ENCODE measurements around the gene EXT2.

Gene EXT2

DNA sequence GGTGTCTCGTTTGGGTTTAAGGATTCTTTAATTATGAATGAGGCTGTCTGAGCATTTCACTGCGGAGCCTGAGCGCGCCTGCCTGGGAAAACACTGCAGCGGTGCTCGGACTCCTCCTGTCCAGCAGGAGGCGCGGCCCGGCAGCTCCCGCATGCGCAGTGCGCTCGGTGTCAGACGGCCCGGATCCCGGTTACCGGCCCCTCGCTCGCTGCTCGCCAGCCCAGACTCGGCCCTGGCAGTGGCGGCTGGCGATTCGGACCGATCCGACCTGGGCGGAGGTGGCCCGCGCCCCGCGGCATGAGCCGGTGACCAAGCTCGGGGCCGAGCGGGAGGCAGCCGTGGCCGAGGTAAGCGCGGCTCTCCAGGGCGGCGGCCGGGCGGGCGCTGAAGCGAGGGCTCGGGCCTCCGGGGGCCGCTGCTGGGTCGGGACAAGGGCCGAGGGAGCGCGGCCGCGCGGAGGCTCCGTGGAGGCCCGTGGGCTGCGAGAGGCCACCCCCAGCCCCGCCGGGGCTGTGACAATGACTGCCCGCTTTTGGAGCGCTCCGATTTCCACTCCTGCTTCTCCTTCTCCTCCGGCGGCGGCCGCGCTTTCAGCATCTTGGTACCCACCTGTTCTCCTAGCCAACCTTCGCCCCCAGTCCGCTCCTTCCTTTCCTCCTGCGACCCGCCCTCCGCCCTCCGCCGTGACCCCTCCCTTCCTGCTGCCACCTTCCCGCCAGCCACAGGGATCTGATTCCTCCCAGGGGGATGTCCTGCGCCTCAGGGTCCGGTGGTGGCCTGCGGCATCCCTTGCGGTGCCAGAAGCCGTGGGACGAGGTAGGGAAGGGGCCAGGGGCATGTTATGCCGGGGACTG lies at the start of gene EXT2:
TSS of gene EXT2 (plus strand) at position 173 of the 854 bp plus-strand sequence. CDS start 12,035 bp downstream, outside the sequence.
- Histone ChIP-seq H3K27me3 (ENCODE audit: control insufficient read depth, insufficient read depth, low read length) (no peaks in the 10 kb centered on the region), H3K9me3 (ENCODE audit: control insufficient read depth, insufficient read depth, low read length) (no peaks in the 10 kb centered on the region), H3K36me3 (ENCODE audit: control insufficient read depth, insufficient read depth, low read length) (no peaks in the 10 kb centered on the region), H3K4me1 (ENCODE audit: control insufficient read depth, insufficient read depth, low read length) (no peaks in the 10 kb centered on the region), H3K9ac (ENCODE audit: low read depth, low read length) (no peak within 1 kb of the TSS), H3K4me3 (ENCODE audit: low read depth, low read length) (peak within 1 kb of the TSS; percentile 72)

DNA sequence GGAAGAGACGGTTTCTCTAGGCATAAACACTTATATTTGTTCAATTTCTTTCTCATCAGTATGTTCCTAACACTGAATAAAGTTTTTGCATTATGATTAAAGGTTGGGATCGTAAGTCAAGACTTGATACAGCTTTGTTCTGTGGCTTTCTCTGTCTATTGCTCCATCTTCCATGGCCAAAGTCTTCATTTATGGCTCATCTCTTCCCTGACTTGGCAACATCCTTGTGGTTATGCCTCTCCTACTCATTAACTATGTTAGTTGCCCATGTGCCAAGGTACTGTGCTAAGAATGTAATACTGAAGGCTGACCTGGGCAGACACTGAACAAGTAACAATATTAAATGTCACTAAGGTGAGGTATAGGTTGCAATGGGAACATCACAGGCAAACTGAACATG lies 49.3 kb upstream of the EXT2 start:
- Histone ChIP-seq H3K27me3 (ENCODE audit: control insufficient read depth, insufficient read depth, low read length) (peaks cover 4% of the 10 kb centered on the region), H3K9ac (ENCODE audit: low read depth, low read length) (no peak overlapping the region)

GRCh38 chr11:44047298-44047697 lies 48.2 kb upstream of the EXT2 start:
- Histone ChIP-seq H3K36me3 (ENCODE audit: control insufficient read depth, insufficient read depth, low read length) (no peaks in the 10 kb centered on the region), H3K9ac (ENCODE audit: low read depth, low read length) (no peak overlapping the region)

More for the DNA sequence above, 49.3 kb upstream of the EXT2 start:
- no peaks in the 10 kb centered on the region for H3K9me3 ChIP-seq (ENCODE audit: control insufficient read depth, insufficient read depth, low read length)
- H3K4me1 ChIP-seq (ENCODE audit: control insufficient read depth, insufficient read depth, low read length), result no peaks in the 10 kb centered on the region
- no peak overlapping the region for H3K4me3 ChIP-seq (ENCODE audit: low read depth, low read length)
- H3K36me3 ChIP-seq (ENCODE audit: control insufficient read depth, insufficient read depth, low read length), result no peaks in the 10 kb centered on the region

DNA sequence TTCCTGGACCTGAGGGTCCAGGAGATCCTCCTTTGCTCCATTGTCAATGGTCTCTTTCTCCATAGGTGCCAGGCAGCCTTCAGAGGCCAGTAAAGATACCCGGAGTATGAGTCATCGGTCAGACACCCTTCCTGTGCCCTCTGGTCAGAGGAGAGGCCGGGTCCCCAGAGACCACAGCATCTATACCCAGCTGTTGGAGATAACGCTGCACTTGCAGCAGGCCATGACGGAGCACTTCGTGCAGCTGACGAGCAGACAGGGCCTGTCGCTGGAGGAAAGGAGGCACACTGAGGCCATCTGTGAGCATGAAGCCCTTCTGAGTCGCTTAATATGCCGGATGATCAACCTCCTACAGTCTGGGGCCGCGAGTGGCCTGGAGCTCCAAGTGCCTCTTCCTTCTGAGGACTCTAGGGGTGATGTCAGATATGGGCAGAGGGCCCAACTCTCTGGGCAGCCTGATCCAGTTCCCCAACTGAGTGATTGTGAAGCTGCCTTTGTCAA lies 47.5 kb upstream of the EXT2 start, which contains the start of gene ACCSL:
TSS of gene ACCSL (plus strand) at position 51 of the 501 bp plus-strand sequence. CDS start at position 107, 56 bp downstream.
- Histone ChIP-seq H3K27me3 (ENCODE audit: control insufficient read depth, insufficient read depth, low read length) (peaks cover 4% of the 10 kb centered on the region), H3K9ac (ENCODE audit: low read depth, low read length) (no peak within 1 kb of the TSS), H3K9me3 (ENCODE audit: control insufficient read depth, insufficient read depth, low read length) (no peaks in the 10 kb centered on the region), H3K36me3 (ENCODE audit: control insufficient read depth, insufficient read depth, low read length) (no peaks in the 10 kb centered on the region), H3K4me1 (ENCODE audit: control insufficient read depth, insufficient read depth, low read length) (no peaks in the 10 kb centered on the region), H3K4me3 (ENCODE audit: low read depth, low read length) (no peak within 1 kb of the TSS)

More at GRCh38 chr11:44047298-44047697, 48.2 kb upstream of the EXT2 start:
- peaks cover 4% of the 10 kb centered on the region for H3K27me3 ChIP-seq (ENCODE audit: control insufficient read depth, insufficient read depth, low read length)
- H3K4me1 ChIP-seq (ENCODE audit: control insufficient read depth, insufficient read depth, low read length), result no peaks in the 10 kb centered on the region
- no peaks in the 10 kb centered on the region for H3K9me3 ChIP-seq (ENCODE audit: control insufficient read depth, insufficient read depth, low read length)
- no peak overlapping the region for H3K4me3 ChIP-seq (ENCODE audit: low read depth, low read length)

DNA sequence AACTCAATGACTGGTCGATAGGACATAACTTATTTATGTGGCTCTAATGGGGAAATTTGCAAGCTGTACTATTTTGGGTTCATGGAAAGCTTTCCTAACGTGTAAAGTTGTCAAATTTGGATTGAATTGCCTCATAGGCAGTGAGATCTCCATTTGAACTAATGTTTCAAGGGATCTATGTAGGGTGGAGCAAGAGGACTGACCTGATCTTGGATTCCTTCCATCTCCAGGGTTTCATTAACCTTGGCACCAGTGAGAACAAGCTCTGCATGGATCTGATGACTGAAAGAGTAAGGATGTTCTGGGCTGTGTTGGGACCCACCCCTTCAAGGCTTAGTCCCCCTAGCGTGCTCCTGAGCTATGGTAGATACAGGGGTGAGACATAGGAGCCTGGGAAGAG lies 45.6 kb upstream of the EXT2 start:
- Histone ChIP-seq H3K9me3 (ENCODE audit: control insufficient read depth, insufficient read depth, low read length) (no peaks in the 10 kb centered on the region), H3K27me3 (ENCODE audit: control insufficient read depth, insufficient read depth, low read length) (no peaks in the 10 kb centered on the region), H3K36me3 (ENCODE audit: control insufficient read depth, insufficient read depth, low read length) (no peaks in the 10 kb centered on the region), H3K4me1 (ENCODE audit: control insufficient read depth, insufficient read depth, low read length) (no peaks in the 10 kb centered on the region), H3K9ac (ENCODE audit: low read depth, low read length) (no peak overlapping the region), H3K4me3 (ENCODE audit: low read depth, low read length) (no peak overlapping the region)

GRCh38 chr11:44051171-44051570 lies 44.3 kb upstream of the EXT2 start:
- Histone ChIP-seq H3K9me3 (ENCODE audit: control insufficient read depth, insufficient read depth, low read length) (no peaks in the 10 kb centered on the region), H3K36me3 (ENCODE audit: control insufficient read depth, insufficient read depth, low read length) (no peaks in the 10 kb centered on the region), H3K4me1 (ENCODE audit: control insufficient read depth, insufficient read depth, low read length) (no peaks in the 10 kb centered on the region), H3K4me3 (ENCODE audit: low read depth, low read length) (no peak overlapping the region), H3K27me3 (ENCODE audit: control insufficient read depth, insufficient read depth, low read length) (peaks cover 4% of the 10 kb centered on the region), H3K9ac (ENCODE audit: low read depth, low read length) (no peak overlapping the region)

- Histone ChIP-seq H3K27me3 (ENCODE audit: control insufficient read depth, insufficient read depth, low read length) (peaks cover 4% of the 10 kb centered on the region), H3K4me1 (ENCODE audit: control insufficient read depth, insufficient read depth, low read length) (no peaks in the 10 kb centered on the region), H3K9me3 (ENCODE audit: control insufficient read depth, insufficient read depth, low read length) (no peaks in the 10 kb centered on the region), H3K36me3 (ENCODE audit: control insufficient read depth, insufficient read depth, low read length) (no peaks in the 10 kb centered on the region), H3K9ac (ENCODE audit: low read depth, low read length) (no peak overlapping the region), H3K4me3 (ENCODE audit: low read depth, low read length) (no peak overlapping the region)
Measured at GRCh38 chr11:44057340-44057739, 38.1 kb upstream of the EXT2 start.

DNA sequence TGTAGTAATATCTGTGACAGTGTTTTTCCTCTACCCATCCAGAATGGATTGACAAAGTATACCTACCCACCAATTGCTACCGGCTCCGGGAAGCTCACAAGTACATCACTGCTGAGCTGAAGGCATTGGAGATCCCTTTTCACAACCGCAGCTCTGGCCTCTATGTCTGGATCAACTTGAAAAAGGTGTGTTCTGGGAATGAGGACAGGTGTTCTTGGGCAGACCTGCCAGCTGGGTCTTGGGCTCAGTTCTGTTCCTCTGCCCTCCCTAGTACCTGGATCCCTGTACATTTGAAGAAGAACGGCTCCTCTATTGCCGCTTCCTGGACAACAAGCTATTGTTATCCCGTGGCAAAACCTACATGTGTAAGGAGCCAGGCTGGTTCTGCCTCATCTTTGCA lies 37.2 kb upstream of the EXT2 start:
- Histone ChIP-seq H3K9ac (ENCODE audit: low read depth, low read length) (no peak overlapping the region), H3K4me3 (ENCODE audit: low read depth, low read length) (no peak overlapping the region), H3K27me3 (ENCODE audit: control insufficient read depth, insufficient read depth, low read length) (peaks cover 4% of the 10 kb centered on the region), H3K9me3 (ENCODE audit: control insufficient read depth, insufficient read depth, low read length) (no peaks in the 10 kb centered on the region), H3K36me3 (ENCODE audit: control insufficient read depth, insufficient read depth, low read length) (no peaks in the 10 kb centered on the region), H3K4me1 (ENCODE audit: control insufficient read depth, insufficient read depth, low read length) (no peaks in the 10 kb centered on the region)

DNA sequence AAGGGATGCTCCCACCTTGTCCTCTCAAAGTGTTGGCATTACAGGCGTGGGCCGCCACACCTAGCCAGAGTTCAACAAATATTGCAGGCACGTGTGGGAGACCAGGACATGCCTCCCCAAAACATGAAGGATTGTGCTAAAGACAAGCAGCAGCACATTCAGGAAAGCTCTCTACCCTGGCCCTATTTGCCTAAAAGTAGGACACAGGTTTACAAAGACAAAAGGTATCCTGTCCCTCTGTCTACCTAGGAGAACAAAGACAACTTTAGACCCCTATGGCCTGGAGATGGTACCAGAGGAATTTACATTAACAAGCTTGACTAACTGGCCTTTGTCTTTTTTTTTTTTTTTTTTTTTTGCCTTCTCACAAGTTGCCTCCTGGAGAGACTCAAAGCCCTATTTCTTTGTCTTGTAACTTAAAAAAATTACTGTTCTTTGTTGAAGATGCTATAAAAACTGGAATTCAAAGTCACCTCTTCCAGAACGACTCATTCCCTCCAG lies 30.3 kb upstream of the EXT2 start:
- H3K4me1 ChIP-seq (ENCODE audit: control insufficient read depth, insufficient read depth, low read length), result peaks cover 4% of the 10 kb centered on the region
- peaks cover 17% of the 10 kb centered on the region for H3K27me3 ChIP-seq (ENCODE audit: control insufficient read depth, insufficient read depth, low read length)
- H3K36me3 ChIP-seq (ENCODE audit: control insufficient read depth, insufficient read depth, low read length), result no peaks in the 10 kb centered on the region
- peak overlapping the region; percentile 83 for H3K4me3 ChIP-seq (ENCODE audit: low read depth, low read length)
- no peaks in the 10 kb centered on the region for H3K9me3 ChIP-seq (ENCODE audit: control insufficient read depth, insufficient read depth, low read length)
- H3K9ac ChIP-seq (ENCODE audit: low read depth, low read length), result no peak overlapping the region

GRCh38 chr11:44065841-44066731 lies 29.4 kb upstream of the EXT2 start, which contains the start of gene ACCS:
ACCS (plus strand) TSS chr11:44066270; CDS start chr11:44067628, 1,358 bp downstream.
- peaks cover 4% of the 10 kb centered on the region for H3K4me1 ChIP-seq (ENCODE audit: control insufficient read depth, insufficient read depth, low read length)
- peak within 1 kb of the TSS; percentile 66 for H3K9ac ChIP-seq (ENCODE audit: low read depth, low read length)
- H3K9me3 ChIP-seq (ENCODE audit: control insufficient read depth, insufficient read depth, low read length), result no peaks in the 10 kb centered on the region
- peak within 1 kb of the TSS; percentile 83 for H3K4me3 ChIP-seq (ENCODE audit: low read depth, low read length)
- no peaks in the 10 kb centered on the region for H3K36me3 ChIP-seq (ENCODE audit: control insufficient read depth, insufficient read depth, low read length)
- H3K27me3 ChIP-seq (ENCODE audit: control insufficient read depth, insufficient read depth, low read length), result peaks cover 17% of the 10 kb centered on the region

GRCh38 chr11:44066732-44067141 lies 28.7 kb upstream of the EXT2 start:
- Histone ChIP-seq H3K4me3 (ENCODE audit: low read depth, low read length) (peak overlapping the region; percentile 83), H3K27me3 (ENCODE audit: control insufficient read depth, insufficient read depth, low read length) (peaks cover 17% of the 10 kb centered on the region), H3K9me3 (ENCODE audit: control insufficient read depth, insufficient read depth, low read length) (no peaks in the 10 kb centered on the region), H3K4me1 (ENCODE audit: control insufficient read depth, insufficient read depth, low read length) (peaks cover 4% of the 10 kb centered on the region), H3K36me3 (ENCODE audit: control insufficient read depth, insufficient read depth, low read length) (no peaks in the 10 kb centered on the region), H3K9ac (ENCODE audit: low read depth, low read length) (peak overlapping the region; percentile 66)
